ENCODE data around the gene SIPA1L3.

SIPA1L3 gene

DNA sequence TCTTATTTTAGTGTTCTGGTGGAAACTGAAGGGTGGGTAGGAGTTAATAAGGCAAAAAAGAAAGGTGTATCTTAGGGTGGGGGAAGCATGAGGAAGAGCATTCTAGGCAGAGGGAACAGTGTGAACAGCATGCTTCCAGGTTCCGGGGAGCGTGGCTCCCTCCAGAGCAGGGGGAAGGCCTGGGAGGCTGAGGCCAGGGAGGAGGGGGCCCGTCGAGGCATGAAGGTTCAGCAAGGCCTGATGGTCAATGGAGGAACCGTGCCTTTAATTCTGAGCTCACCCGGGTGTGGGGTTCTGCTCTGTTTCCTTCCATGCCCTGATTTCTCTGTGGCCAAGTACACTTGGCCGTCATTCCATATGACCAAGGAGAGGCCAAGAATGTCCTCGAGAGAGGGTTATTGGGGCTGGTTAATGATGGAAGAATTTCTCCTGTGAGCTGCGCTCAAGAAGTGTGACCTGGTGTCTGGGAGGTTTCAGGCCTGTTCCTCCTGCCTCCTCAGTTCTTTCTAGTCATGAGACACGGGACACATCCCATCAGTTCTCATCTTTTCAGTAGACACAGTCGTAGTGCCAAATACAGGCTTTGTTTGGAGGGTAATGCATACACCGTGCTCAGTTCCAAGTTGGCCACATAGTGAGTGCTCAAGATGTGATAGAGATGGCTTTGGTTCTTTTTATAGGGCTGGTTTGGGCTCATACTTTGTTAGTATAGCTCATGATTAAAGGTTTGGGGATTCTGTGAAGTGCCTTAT, 73.6 kb downstream of the SIPA1L3 start:
- DNase-seq, result no peak

DNA sequence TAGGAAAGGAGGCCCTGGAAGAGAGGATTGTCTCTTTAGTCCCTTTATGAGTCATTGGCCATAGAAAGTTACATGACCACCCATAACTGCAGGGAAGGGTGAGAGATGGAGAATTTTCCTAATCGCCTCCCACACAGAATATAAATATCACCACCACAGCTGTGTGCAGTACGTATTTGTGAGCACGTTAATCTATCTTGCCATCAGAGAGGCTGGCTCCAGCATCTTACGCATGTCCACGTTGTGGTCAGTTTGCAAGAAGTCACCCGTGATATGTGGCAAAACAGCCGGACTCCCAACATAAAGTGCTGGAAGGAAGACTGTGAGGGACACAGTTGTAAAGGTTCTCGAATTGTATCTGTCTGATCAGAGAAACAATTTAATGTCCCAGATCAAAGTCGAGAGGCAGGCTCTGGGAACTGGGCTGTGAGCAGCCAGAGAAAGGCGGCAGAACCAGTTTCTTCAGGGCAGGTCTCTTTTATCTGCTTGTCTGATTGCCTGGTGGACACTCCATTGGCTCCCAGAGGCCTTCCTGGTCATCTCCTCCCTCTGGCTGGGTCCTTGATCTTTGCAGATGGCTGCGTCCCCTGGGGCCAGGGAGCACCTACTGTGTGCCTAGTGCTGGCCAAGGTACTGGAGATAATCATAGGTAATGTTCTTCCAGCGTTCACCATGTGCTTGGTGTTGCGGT, 74.9 kb downstream of the SIPA1L3 start:
- no peak for DNase-seq

DNA sequence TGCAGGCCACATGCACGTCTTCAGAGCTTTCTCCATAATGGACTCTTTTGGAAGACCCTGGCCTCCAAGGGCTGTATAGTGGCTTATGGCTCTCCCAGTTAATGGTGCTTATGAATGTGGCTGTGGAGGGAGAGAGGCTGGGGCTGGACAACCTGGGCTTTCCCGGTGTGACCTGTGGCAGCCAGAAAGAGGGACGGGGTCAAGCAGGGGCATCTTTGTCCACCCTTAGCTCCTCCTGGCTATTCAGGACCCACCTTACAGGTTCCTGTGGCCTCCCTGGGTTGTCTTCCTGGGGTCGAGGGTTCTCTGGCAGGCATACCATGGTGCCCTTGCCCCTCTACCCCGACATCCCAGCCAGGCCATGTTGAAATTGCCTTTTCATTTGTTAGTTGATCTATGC, 75.6 kb downstream of the SIPA1L3 start:
- no peak for DNase-seq

GRCh38 chr19:37983153-37983552, 76.1 kb downstream of the SIPA1L3 start:
- no peak for DNase-seq

- DNase-seq, result no peak
These were observed 76.9 kb downstream of the SIPA1L3 start for GRCh38 chr19:37983916-37984315.

DNA sequence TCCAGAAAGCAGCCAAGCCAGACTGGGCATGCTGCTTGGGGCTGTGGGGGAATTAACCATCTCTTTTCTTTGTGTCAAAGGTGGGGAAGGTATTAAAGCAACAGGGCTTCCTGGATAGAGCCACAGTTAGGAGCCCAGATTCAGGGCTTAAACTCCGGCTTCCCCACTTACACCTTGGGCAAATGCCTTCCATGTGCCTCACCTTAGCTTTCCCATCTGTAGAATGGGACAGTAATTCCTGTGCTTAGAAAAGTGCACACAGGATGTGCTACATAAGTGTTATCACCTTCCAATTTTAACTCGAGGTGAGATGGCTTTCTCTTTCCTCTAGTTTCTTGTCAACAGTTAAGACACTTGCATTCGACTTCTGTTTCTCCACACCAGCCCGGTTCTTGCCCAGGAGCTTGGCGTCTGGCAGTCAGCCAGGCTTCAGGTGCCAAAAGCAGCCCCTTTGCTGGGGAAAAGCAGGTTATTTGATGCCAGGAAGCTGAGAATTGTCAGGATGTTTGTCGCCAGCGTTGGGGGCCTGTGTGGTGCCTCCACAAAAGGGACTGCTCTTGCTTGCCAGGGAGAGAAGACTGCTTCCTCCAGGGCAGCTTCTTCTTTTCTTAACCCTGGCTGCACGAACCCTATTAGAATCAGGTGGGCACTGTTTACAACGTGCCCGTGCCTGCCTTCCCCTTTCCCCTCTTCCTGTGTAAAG, 79.2 kb downstream of the SIPA1L3 start:
- peak; percentile 17 for DNase-seq

DNA sequence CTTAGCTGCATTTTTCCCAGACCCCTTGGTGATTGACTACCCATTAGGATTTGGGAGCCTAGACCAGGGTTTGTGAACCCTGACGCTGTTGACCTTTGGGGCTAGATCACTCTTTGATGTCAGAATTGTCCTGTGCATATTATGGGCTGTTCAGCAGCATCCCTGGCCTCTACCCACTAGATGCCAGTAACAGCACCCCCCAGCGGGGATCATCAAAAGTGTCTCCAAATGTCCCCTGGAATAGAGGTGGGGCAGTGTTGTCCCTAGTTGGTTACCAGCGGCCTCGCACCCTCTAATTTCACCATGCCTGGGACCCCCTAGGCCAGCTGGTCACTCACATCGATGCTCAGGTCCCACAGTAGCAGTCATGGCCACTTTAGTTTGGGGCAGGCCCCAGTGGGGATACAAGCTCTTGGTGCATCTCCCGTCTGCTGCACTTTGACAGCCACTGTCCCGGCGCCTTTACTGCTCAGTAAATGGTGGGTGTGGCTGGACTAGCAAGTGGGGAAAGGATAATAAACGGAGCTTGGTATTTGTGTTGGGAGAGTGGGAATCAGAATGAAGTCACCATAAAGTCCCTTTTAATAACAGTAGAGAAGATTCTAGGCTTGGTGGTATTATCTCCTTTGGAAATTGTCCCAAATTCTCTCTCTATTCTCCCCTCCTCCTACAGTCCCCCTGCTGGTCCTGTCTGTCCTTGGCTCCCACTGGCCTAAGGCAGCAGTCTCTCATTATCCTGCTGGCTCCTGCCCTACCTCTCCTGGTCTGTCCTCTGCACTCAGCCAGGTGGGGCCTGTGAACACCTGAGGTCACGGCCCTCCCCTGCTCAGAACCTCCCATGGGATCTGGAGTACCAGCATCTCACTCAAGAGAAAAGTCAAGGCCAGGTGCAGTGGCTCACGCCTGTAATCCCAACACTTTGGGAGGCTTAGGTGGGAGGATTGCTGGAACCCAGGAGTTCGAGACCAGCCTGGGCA, 80.6 kb downstream of the SIPA1L3 start:
- no peak for DNase-seq

GRCh38 chr19:37988758-37989635, 82.0 kb downstream of the SIPA1L3 start:
- DNase-seq, result no peak

- DNase-seq, result no peak
These were observed 82.8 kb downstream of the SIPA1L3 start for GRCh38 chr19:37989855-37990254.

- no peak for DNase-seq
These were observed 83.4 kb downstream of the SIPA1L3 start for GRCh38 chr19:37990362-37990761.

DNA sequence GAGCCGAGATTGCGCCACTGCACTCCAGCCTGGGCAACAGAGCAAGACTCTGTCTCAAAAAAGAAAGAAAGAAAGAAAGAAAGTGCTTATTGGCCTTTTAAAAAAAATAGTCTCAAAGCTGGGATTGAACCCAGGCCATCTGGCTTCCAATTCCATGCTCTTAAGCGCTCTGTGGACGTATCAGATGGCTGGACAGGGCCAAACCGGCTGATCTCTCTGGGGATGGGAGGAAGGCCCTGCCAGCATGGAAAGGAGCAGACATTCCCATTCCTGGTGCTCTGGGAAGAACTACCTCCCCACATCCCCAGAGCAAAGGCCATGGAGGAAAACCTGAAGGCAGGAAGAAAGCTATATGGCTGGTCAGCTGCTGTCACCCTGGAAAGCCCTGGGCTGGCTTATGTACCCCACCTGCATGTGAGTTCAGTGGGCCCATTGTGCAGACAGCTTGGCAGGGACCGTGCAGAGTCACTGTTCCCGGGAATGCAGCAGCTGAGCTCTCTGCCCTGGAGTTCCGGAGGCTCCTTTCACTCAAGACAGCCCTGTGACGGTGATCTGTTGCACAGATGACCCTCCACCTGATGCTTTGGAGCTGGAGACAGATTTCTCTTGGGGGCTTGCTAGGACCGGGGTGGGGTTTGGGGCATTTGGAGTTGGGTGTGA, 84.3 kb downstream of the SIPA1L3 start:
- no peak for DNase-seq

GRCh38 chr19:37991841-37992248, 84.8 kb downstream of the SIPA1L3 start:
- DNase-seq, result no peak

DNA sequence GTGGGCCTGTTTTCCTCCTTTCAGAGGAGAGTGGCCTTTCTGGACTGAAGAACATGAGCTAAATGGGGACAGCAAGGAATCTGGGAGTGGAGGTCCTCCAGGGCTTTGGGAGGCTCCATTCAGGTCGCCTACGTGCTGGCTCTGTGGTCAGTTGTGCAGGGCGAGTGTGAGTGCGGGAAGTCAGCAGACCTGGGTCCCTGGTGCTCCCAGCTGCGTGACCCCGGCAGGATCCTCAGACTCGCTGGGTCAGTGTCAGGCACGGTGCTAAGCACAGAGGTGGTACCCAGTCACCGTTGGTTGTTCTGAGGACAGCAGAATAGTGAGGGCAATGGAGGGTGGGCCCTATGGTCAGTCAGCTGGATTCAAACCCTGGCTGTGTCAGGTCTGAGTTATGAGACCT, 85.8 kb downstream of the SIPA1L3 start:
- DNase-seq, result no peak

DNA sequence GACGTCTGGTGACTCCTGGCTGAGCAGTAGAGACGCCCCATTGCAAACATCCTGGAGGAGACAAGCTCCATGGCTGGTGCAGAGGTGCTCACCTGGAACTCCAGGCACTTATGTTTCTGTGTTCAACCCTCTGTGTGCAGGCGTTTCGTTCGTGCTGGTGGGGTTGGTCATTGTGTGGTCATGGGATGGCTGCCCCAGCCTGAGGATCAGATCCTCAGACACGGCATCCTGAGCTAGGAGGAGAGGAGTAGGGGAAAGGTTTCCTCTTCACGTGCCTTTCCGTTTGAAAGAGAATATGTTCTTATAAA, 87.8 kb downstream of the SIPA1L3 start:
- DNase-seq, result no peak

DNA sequence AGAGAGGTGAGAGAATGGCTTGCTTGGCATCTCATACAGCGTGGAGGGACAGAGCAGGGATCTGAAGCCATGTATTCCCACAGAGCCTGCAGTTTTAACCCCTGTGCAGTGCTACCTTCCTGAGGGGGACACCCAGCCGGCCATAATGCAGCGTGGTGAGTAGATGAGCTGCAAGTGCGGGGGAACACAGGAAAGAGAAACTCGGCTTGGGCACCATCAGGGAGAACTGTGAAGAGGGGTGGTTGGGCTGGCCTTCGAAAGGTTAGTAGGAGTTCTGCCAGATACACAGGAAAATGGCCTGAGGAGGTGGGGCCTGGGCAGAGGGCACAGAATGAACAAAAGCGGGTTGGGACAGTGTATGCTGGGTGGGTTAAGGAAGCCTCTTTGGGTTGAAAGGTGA, 88.3 kb downstream of the SIPA1L3 start:
- no peak for DNase-seq

GRCh38 chr19:37997911-37998344, 90.9 kb downstream of the SIPA1L3 start:
- no peak for DNase-seq

DNA sequence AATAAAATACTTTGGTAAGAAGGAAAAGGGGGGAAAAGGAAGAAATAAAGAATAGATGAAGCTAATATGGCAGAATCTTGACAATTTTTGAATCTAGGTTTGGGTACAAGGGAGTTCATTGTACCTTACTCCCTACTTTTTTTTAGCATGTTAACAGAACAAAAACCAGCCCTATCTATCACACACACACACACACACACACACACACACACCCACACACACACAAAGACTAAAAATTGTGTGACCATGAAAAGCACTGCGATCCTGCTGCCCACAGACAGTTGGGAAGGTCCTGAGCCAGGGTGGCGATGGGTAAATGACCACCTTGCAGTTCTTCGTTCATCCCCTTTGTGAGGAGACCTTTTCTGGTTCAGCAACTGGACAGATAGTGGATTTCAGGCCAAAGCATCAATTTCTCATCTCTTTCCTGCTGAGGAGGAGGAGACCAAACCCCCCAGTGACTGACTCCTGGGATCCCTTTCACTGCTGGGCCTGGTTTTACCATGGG, 91.8 kb downstream of the SIPA1L3 start:
- DNase-seq, result no peak

GRCh38 chr19:37999309-38000213, 92.6 kb downstream of the SIPA1L3 start:
- DNase-seq, result no peak

DNA sequence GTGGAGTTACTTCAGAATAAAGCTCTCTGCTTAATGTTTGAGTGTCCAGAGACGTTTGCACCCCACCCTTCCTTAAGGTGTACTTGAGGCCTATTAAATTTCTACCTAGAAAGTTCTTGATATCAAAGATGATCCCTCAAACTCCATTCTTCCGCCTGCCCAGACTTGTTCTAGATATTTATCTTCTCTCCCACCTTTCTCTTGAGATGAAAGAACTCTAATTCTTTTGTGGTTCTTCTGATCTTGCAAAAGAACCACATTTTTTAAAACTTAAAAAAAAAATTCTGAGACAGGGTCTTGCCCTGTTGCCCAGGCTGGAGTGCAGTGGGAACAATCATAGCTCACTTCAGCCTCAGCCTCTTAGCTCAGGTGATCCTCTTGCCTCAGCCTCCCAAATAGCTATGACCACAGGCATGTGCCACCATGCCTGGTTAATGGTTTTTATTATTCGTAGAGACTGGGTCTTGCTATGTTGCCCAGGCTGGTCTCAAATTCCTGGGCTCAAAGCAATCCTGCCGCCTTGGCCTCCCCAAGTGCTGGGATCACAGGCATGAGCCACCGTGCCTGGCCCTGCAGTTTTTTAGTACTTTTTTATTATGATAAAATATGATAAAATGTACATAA, 94.3 kb downstream of the SIPA1L3 start:
- no peak for DNase-seq
